Stimulated activated CD8-positive, alpha-beta memory T cell treated with anti-CD3 and anti-CD28 coated beads, Interleukin-12 subunit alpha, Interleukin-12 subunit beta, amount 100 ng/mL, for 1 hour (primary cell): Measurements from ENCODE around the gene BHMT.
"Not testable (repeated sequence)": the region's sequence is repeated elsewhere in the genome, so short reads cannot be mapped to it uniquely, and the experiment has no call there.

Source experiments
- DNase-seq: peaks from one replicate; pipeline ENCODE4 v3.0.0-alpha.2; 2020; ENCODE audit warnings: low read depth

BHMT gene

GRCh38 chr5:79112703-79113058 is 1.1 kb downstream of the BHMT start:
- DNase-seq, result no peak

GRCh38 chr5:79119486-79119885 is 7.9 kb downstream of the BHMT start:
- DNase-seq, result no peak

DNA sequence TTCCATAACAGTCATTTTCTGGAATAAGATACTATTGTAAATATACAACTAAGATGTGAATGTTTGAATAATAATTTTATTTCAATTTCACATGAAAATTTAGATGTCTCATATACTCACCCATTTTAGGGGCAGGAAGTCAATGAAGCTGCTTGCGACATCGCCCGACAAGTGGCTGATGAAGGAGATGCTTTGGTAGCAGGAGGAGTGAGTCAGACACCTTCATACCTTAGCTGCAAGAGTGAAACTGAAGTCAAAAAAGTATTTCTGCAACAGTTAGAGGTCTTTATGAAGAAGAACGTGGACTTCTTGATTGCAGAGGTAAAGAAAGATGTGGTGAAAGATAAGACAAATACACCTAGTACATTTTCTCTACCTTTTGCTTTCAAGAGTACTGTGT is 8.6 kb downstream of the BHMT start:
- DNase-seq, result no peak

- no peak for DNase-seq
These were observed 11.4 kb downstream of the BHMT start for GRCh38 chr5:79122973-79123372.

- no peak for DNase-seq
These were observed 13.0 kb downstream of the BHMT start for GRCh38 chr5:79124607-79125006.

- DNase-seq, result no peak
These were observed 19.2 kb downstream of the BHMT start for GRCh38 chr5:79130781-79131180.

- DNase-seq, result no peak
These were observed 21.6 kb downstream of the BHMT start for GRCh38 chr5:79133121-79133656.

GRCh38 chr5:79133657-79134451 is 22.2 kb downstream of the BHMT start:
- DNase-seq, result peak; percentile 45

GRCh38 chr5:79135790-79136553 is 24.4 kb downstream of the BHMT start:
- DNase-seq, result no peak

DNA sequence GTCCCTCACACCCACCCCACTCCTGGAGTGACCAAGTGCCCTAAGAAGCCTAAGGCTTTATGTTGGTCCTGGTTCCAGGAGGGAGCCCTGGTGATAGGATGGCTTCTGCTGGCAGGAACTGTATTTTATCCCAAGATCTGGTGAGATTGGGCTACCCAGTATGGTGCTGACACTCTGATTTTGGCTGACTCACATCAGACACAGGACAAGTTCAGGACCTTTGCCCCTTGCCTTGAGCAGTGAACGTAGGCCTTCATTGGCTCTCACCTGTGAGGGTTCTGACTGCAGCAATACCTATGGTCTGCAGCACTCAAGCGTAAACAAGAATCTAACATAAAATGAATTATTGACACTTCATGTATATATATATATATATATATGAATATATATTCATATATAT is 25.0 kb downstream of the BHMT start:
- DNase-seq, result no peak

DNA sequence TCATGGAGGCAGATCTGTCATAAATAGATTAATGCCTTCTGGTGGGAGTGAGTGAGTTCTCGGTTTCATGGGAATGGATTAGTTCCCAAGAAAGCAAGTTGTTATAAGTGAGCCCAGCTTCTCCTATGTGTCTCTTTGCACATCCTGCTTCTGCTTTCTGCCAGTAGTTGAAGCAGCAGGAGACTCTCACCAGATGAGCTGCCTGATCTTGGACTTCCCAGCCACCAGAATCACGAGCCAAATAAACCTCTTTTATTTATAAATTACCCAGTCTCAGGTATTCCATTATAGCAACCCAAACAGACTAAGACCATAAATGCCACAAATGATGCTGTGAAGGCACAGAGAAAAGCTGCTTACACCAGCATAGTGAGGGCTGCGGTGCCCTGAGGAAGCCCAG is 28.9 kb downstream of the BHMT start:
- DNase-seq, result no peak

DNA sequence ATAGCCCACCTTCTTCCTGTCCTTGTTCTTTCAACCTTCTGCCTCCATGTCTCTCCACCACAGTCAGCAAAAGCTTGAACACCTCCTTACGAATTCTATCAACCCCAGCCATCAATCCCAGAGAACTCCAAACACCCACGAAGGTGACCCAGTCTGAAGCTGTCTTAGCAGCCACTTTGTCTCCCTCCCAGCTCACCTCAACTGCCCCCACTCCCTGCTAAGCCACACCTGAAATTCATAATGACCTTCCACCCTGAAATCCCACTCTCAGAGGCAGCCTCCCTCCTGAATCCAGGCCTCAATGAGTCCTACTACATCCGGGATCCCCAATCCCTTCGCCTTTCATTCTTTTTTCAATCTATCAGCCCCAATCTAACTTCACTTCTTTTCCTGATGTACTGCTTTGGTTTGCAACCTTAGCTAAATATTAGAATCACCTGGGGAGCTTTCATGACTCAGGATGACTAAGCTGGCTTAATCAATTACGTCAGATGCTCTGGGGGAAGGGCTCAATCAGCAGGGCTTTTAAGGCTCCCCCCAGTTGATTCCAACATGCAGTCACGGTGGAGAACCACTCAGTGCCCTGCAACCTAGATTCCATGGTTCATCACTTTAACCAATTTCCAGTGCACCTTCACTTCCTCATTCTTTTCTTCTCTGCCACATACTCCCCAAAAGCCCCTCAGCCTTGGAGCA is 32.2 kb downstream of the BHMT start:
- DNase-seq, result no peak

DNA sequence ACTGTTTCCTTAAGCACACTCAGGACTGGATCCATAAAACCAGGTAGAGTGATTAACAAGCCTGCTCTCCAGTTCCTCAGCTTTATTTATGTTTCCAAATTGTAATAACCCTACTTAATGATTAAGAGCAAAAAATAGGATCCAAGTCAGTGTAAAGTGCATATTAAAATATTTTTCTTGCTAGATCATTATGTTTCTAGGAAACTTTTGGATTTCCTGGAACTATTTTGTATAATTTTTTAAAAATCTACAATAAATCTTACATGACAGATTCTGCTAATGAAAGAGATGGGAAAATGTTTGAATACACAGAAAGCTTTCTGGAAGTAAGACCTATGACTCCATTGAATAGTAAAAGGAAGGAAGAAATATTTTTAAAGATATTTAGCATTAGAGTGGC is 35.5 kb downstream of the BHMT start:
- no peak for DNase-seq

DNA sequence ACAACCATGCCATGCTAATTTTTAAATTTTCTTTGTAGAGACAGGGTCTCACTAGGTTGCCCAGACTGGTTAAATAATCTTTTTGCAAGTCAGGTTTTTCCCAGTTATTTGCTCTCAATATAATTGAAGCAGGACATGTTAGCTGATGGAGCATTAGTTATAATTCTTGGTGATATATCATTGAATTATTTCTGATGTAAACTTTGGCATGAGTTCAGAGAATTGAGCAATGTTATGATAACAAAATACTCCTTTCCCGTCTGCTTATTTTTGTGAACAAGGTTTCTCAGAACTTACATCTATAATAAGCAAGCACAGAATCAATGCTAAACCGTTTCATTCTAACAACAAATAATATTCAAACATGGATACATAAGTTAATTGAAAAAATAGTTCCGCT is 37.8 kb downstream of the BHMT start:
- DNase-seq, result no peak

GRCh38 chr5:79151942-79152671 is 40.5 kb downstream of the BHMT start:
- no peak for DNase-seq

DNA sequence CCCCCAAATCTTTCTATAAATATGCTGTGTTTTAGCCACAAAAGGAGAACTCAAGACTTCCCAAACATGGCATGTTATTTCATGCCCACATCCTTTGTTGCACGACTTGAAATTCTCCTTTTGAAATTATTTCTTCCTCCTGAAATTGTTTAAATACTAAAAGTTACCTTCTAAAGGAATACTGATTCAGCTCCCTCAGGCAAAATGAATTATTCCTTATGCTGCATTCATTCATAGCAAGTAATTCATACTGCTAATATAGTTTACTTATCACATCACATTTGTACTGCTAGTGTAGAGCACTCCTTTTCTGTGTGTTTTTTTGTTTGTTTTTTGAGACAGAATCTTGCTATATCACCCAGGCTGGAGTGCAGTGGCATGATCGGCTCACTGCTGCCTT is 45.7 kb downstream of the BHMT start:
- no peak for DNase-seq

DNA sequence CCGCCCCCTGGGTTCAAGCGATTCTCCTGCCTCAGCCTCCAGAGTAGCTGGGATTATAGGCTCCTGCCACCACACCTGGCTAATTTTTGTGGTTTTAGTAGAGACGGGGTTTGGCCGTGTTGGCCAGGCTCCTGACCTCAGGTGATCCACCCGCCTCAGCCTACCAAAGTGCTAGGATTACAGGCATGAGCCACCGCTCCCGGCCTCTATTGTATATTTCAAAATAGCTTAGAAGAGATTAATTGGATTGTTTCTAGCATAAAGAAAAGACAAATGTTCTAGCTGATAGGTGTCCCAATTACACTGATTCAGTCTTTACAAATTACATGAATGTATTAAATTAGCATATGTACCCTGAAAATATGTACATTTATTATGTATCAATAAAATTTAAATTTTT is 50.0 kb downstream of the BHMT start:
- not testable (repeated sequence) for DNase-seq

GRCh38 chr5:79168031-79168430 is 56.4 kb downstream of the BHMT start:
- no peak for DNase-seq

- no peak for DNase-seq
These were observed 59.1 kb downstream of the BHMT start for GRCh38 chr5:79170661-79171060.

DNA sequence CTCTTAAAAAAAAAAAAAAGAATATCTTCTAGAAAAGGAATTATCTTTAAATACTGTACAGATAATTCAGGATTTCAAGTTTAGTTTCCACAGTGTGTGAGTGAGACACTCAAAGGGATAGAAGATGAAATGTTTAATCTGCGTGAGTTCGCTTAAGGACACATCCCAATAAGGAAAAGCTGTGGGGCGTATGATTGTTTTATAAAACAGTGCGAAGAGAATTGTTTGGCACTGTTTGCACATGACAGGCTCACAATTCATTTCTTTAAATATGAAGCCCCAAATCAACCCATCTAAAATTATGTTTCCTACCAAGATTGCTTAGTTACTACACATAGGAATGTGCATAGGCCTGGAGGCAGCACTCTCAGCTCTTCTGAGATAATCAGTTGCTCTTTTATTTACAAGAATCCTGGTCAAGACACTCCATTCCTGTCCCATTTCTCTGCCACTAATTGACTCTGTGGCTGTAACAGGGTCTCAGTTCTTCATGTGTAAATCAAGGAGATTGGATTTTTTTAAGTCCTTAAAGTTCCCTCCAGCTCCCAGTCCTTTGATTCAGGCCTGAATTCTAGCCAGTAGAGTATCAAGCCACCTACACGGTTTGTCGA is 60.1 kb downstream of the BHMT start:
- DNase-seq, result no peak

GRCh38 chr5:79172269-79172668 is 60.7 kb downstream of the BHMT start:
- DNase-seq, result no peak

- DNase-seq, result no peak
These were observed 62.0 kb downstream of the BHMT start for GRCh38 chr5:79173626-79174025.
